ENCODE data around the gene SLC9A9.

SLC9A9 gene

GRCh38 chr3:143795874-143796273, 52.4 kb downstream of the SLC9A9 start:
- no peak overlapping the region for H2BK120ac ChIP-seq (ENCODE audit: insufficient read depth, low read length, poor library complexity)

GRCh38 chr3:143794793-143795462, 53.3 kb downstream of the SLC9A9 start:
- Histone ChIP-seq H3K79me1 (ENCODE audit: low read length) (no peaks in the 10 kb centered on the region), H3K14ac (ENCODE audit: low read length) (no peak overlapping the region), H3K4ac (ENCODE audit: low read depth, low read length) (no peak overlapping the region), H3K9me3 (ENCODE audit: insufficient read depth, low read depth, low read length) (no peaks in the 10 kb centered on the region), H3K23ac (ENCODE audit: low read length) (no peak overlapping the region), H2BK120ac (ENCODE audit: insufficient read depth, low read length, poor library complexity) (no peak overlapping the region), H4K12ac (ENCODE audit: low read depth, low read length) (no peak overlapping the region), H3K79me2 (ENCODE audit: control insufficient read depth, insufficient read depth, low read length, poor library complexity) (no peaks in the 10 kb centered on the region), H3K9ac (ENCODE audit: low read length) (no peak overlapping the region), H3K4me3 (ENCODE audit: low read depth, low read length) (no peak overlapping the region), H3K4me2 (ENCODE audit: low read length) (no peak overlapping the region), H2BK12ac (ENCODE audit: low read length) (no peak overlapping the region), H3K36me3 (ENCODE audit: control insufficient read depth in 1 of 2, insufficient read depth in 2 of 2, low read length in 2 of 2) (no peaks in the 10 kb centered on the region), H2AK5ac (ENCODE audit: low read length) (no peak overlapping the region), H3K27me3 (ENCODE audit: insufficient read depth, low read length) (no peaks in the 10 kb centered on the region), H2AFZ (ENCODE audit: insufficient read depth, low read length, poor library complexity) (no peak overlapping the region), H2BK5ac (ENCODE audit: low read depth, low read length, poor library complexity) (no peak overlapping the region), H3K27ac (ENCODE audit: low read depth, low read length) (no peak overlapping the region), H4K91ac (ENCODE audit: low read depth, low read length) (no peak overlapping the region), H3K18ac (ENCODE audit: low read length) (no peak overlapping the region), H3K4me1 (ENCODE audit: control insufficient read depth in 1 of 2, insufficient read depth in 2 of 2, low read length in 2 of 2) (no peaks in the 10 kb centered on the region), H4K8ac (ENCODE audit: low read depth, low read length) (no peak overlapping the region)
- WGBS (ENCODE audit: extremely low coverage, insufficient coverage, insufficient read length): no CpG with 5 or more reads among the region's 6 CpGs
- no peak for DNase-seq

More at GRCh38 chr3:143795874-143796273, 52.4 kb downstream of the SLC9A9 start:
- no peak overlapping the region for H4K8ac ChIP-seq (ENCODE audit: low read depth, low read length)
- H3K4me3 ChIP-seq (ENCODE audit: low read depth, low read length): no peak overlapping the region
- no peaks in the 10 kb centered on the region for H3K9me3 ChIP-seq (ENCODE audit: insufficient read depth, low read depth, low read length)
- no peak overlapping the region for H3K27ac ChIP-seq (ENCODE audit: low read depth, low read length)
- no peaks in the 10 kb centered on the region for H3K79me2 ChIP-seq (ENCODE audit: control insufficient read depth, insufficient read depth, low read length, poor library complexity)
- no peak overlapping the region for H3K4ac ChIP-seq (ENCODE audit: low read depth, low read length)
- H3K14ac ChIP-seq (ENCODE audit: low read length): no peak overlapping the region
- no peak overlapping the region for H2BK5ac ChIP-seq (ENCODE audit: low read depth, low read length, poor library complexity)
- no peak overlapping the region for H4K91ac ChIP-seq (ENCODE audit: low read depth, low read length)
- H3K23ac ChIP-seq (ENCODE audit: low read length): no peak overlapping the region
- no peaks in the 10 kb centered on the region for H3K4me1 ChIP-seq (ENCODE audit: control insufficient read depth in 1 of 2, insufficient read depth in 2 of 2, low read length in 2 of 2)
- H2BK12ac ChIP-seq (ENCODE audit: low read length): no peak overlapping the region
- no peak for DNase-seq
- no peak overlapping the region for H2AK5ac ChIP-seq (ENCODE audit: low read length)
- no peaks in the 10 kb centered on the region for H3K36me3 ChIP-seq (ENCODE audit: control insufficient read depth in 1 of 2, insufficient read depth in 2 of 2, low read length in 2 of 2)
- no peak overlapping the region for H2AFZ ChIP-seq (ENCODE audit: insufficient read depth, low read length, poor library complexity)
- no peak overlapping the region for H3K18ac ChIP-seq (ENCODE audit: low read length)
- no peaks in the 10 kb centered on the region for H3K79me1 ChIP-seq (ENCODE audit: low read length)
- no CpG with 5 or more reads among the region's 2 CpGs for WGBS (ENCODE audit: extremely low coverage, insufficient coverage, insufficient read length)
- no peaks in the 10 kb centered on the region for H3K27me3 ChIP-seq (ENCODE audit: insufficient read depth, low read length)
- no peak overlapping the region for H4K12ac ChIP-seq (ENCODE audit: low read depth, low read length)
- no peak overlapping the region for H3K4me2 ChIP-seq (ENCODE audit: low read length)
- no peak overlapping the region for H3K9ac ChIP-seq (ENCODE audit: low read length)

GRCh38 chr3:143793971-143794370, 54.3 kb downstream of the SLC9A9 start:
- Histone ChIP-seq H3K4me1 (ENCODE audit: control insufficient read depth in 1 of 2, insufficient read depth in 2 of 2, low read length in 2 of 2) (no peaks in the 10 kb centered on the region), H3K27me3 (ENCODE audit: insufficient read depth, low read length) (no peaks in the 10 kb centered on the region), H3K9me3 (ENCODE audit: insufficient read depth, low read depth, low read length) (no peaks in the 10 kb centered on the region), H3K79me1 (ENCODE audit: low read length) (no peaks in the 10 kb centered on the region), H2BK12ac (ENCODE audit: low read length) (no peak overlapping the region), H3K4me2 (ENCODE audit: low read length) (no peak overlapping the region), H3K36me3 (ENCODE audit: control insufficient read depth in 1 of 2, insufficient read depth in 2 of 2, low read length in 2 of 2) (no peaks in the 10 kb centered on the region), H3K23ac (ENCODE audit: low read length) (no peak overlapping the region), H2AFZ (ENCODE audit: insufficient read depth, low read length, poor library complexity) (no peak overlapping the region), H4K91ac (ENCODE audit: low read depth, low read length) (no peak overlapping the region), H3K27ac (ENCODE audit: low read depth, low read length) (no peak overlapping the region), H4K8ac (ENCODE audit: low read depth, low read length) (no peak overlapping the region), H2BK5ac (ENCODE audit: low read depth, low read length, poor library complexity) (no peak overlapping the region), H3K79me2 (ENCODE audit: control insufficient read depth, insufficient read depth, low read length, poor library complexity) (no peaks in the 10 kb centered on the region), H3K4ac (ENCODE audit: low read depth, low read length) (no peak overlapping the region), H3K4me3 (ENCODE audit: low read depth, low read length) (no peak overlapping the region), H2BK120ac (ENCODE audit: insufficient read depth, low read length, poor library complexity) (no peak overlapping the region), H4K12ac (ENCODE audit: low read depth, low read length) (no peak overlapping the region), H2AK5ac (ENCODE audit: low read length) (no peak overlapping the region), H3K18ac (ENCODE audit: low read length) (no peak overlapping the region), H3K14ac (ENCODE audit: low read length) (no peak overlapping the region), H3K9ac (ENCODE audit: low read length) (no peak overlapping the region)
- no peak for DNase-seq
- WGBS (ENCODE audit: extremely low coverage, insufficient coverage, insufficient read length): no CpG with 5 or more reads among the region's 3 CpGs

- no peak overlapping the region for H3K23ac ChIP-seq (ENCODE audit: low read length)
- no CpG with 5 or more reads among the region's 2 CpGs for WGBS (ENCODE audit: extremely low coverage, insufficient coverage, insufficient read length)
- no peak overlapping the region for H4K91ac ChIP-seq (ENCODE audit: low read depth, low read length)
Measured at GRCh38 chr3:143791386-143791785, 56.9 kb downstream of the SLC9A9 start.

More at GRCh38 chr3:143791386-143791785, 56.9 kb downstream of the SLC9A9 start:
- Histone ChIP-seq H3K79me1 (ENCODE audit: low read length) (no peaks in the 10 kb centered on the region), H3K4me3 (ENCODE audit: low read depth, low read length) (no peak overlapping the region), H2BK12ac (ENCODE audit: low read length) (no peak overlapping the region), H3K9ac (ENCODE audit: low read length) (no peak overlapping the region), H2BK5ac (ENCODE audit: low read depth, low read length, poor library complexity) (no peak overlapping the region), H4K12ac (ENCODE audit: low read depth, low read length) (no peak overlapping the region), H3K4ac (ENCODE audit: low read depth, low read length) (no peak overlapping the region), H4K8ac (ENCODE audit: low read depth, low read length) (no peak overlapping the region), H3K14ac (ENCODE audit: low read length) (no peak overlapping the region), H2BK120ac (ENCODE audit: insufficient read depth, low read length, poor library complexity) (no peak overlapping the region), H3K4me2 (ENCODE audit: low read length) (no peak overlapping the region), H3K18ac (ENCODE audit: low read length) (no peak overlapping the region), H2AFZ (ENCODE audit: insufficient read depth, low read length, poor library complexity) (no peak overlapping the region), H3K27ac (ENCODE audit: low read depth, low read length) (no peak overlapping the region), H3K36me3 (ENCODE audit: control insufficient read depth in 1 of 2, insufficient read depth in 2 of 2, low read length in 2 of 2) (no peaks in the 10 kb centered on the region), H3K27me3 (ENCODE audit: insufficient read depth, low read length) (no peaks in the 10 kb centered on the region), H3K9me3 (ENCODE audit: insufficient read depth, low read depth, low read length) (no peaks in the 10 kb centered on the region), H2AK5ac (ENCODE audit: low read length) (no peak overlapping the region), H3K79me2 (ENCODE audit: control insufficient read depth, insufficient read depth, low read length, poor library complexity) (no peaks in the 10 kb centered on the region), H3K4me1 (ENCODE audit: control insufficient read depth in 1 of 2, insufficient read depth in 2 of 2, low read length in 2 of 2) (no peaks in the 10 kb centered on the region)
- no peak for DNase-seq
